ENCODE results near the gene NAP1L4. TPM values are rescaled to one million over a fixed set of nuclear protein-coding genes. Genes with fewer than 3 reads are reported as not detected.

The NAP1L4 gene
- total RNA-seq = 160 and 175 TPM in 2 replicates

GRCh38 chr11:2992234-2992996 lies at the start of gene NAP1L4:
Gene NAP1L4 (minus strand): TSS chr11:2992329. CDS start chr11:2979220, 13,109 bp downstream.

GRCh38 chr11:2928605-2929530 lies 63.3 kb downstream of the NAP1L4 start, which contains the start of gene PHLDA2:
Gene PHLDA2 (minus strand): TSS chr11:2929420. CDS start chr11:2929364, 56 bp downstream.

Other genes with a start within 250 kb of the NAP1L4 start
- gene CDKN1C, start 106.6 kb downstream of the NAP1L4 start, total RNA-seq = 3.2 and 5.8 TPM in 2 replicates
- gene PHLDA2, start 62.9 kb downstream of the NAP1L4 start, total RNA-seq = 7.1 and 8.1 TPM in 2 replicates
- gene CARS1, start 65.1 kb upstream of the NAP1L4 start, total RNA-seq = 60.1 and 74.5 TPM in 2 replicates
- gene OSBPL5, start 173.0 kb upstream of the NAP1L4 start, total RNA-seq = 17.0 and 19.2 TPM in 2 replicates
- gene MRGPRG, start 226.5 kb upstream of the NAP1L4 start, total RNA-seq = not detected in 2 replicates
- gene MRGPRE, start 240.1 kb upstream of the NAP1L4 start, total RNA-seq = not detected in 2 replicates